Measurements from ENCODE around the gene TSPAN16. TPM values are rescaled to one million over a fixed set of nuclear protein-coding genes. Genes with fewer than 3 reads are reported as not detected.

TSPAN16 gene
- total RNA-seq, 1 donor from 2014 or later, result not detected

DNA sequence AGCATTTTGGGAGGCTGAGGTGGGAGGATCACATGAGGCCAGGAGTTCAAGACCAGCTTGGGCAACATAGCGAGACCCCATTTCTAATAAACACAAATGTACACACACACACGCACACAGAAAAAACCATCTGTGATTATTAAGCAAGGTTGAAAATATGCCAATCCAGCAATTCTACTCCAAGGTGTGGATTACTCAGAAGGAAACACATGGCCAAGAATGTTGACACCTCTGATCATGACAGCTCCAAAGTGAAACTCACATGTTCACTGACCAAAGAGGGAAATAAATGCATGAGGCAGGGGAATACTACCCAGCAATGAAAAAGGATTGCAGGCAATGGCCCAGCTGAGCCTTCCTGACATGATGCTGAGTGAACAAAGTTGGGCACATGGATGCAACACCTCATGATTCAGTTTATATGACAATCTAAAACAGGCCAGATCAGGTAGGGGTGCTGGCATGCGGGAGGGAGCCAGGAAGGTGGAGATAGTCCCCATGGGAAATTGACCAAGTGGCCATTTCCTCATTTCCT is 38.0 kb upstream of the TSPAN16 start:
- Mint-ChIP-seq H3K27ac (ENCODE audit: unreplicated experiment) (no peak overlapping the region), H3K4me3 (ENCODE audit: unreplicated experiment) (no peak overlapping the region), H3K36me3 (ENCODE audit: unreplicated experiment) (no peaks in the 10 kb centered on the region), H3K4me1 (ENCODE audit: unreplicated experiment) (peaks cover 6% of the 10 kb centered on the region), H3K27me3 (ENCODE audit: unreplicated experiment) (no peaks in the 10 kb centered on the region), H3K9me3 (ENCODE audit: unreplicated experiment) (no peaks in the 10 kb centered on the region)
- DNase-seq (ENCODE audit: extremely low spot score, unreplicated experiment), result no peak
- TF ChIP-seq, protein P1, sequence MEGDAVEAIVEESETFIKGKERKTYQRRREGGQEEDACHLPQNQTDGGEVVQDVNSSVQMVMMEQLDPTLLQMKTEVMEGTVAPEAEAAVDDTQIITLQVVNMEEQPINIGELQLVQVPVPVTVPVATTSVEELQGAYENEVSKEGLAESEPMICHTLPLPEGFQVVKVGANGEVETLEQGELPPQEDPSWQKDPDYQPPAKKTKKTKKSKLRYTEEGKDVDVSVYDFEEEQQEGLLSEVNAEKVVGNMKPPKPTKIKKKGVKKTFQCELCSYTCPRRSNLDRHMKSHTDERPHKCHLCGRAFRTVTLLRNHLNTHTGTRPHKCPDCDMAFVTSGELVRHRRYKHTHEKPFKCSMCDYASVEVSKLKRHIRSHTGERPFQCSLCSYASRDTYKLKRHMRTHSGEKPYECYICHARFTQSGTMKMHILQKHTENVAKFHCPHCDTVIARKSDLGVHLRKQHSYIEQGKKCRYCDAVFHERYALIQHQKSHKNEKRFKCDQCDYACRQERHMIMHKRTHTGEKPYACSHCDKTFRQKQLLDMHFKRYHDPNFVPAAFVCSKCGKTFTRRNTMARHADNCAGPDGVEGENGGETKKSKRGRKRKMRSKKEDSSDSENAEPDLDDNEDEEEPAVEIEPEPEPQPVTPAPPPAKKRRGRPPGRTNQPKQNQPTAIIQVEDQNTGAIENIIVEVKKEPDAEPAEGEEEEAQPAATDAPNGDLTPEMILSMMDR (IDR thresholded peaks at IDR 0.05), result no peak

DNA sequence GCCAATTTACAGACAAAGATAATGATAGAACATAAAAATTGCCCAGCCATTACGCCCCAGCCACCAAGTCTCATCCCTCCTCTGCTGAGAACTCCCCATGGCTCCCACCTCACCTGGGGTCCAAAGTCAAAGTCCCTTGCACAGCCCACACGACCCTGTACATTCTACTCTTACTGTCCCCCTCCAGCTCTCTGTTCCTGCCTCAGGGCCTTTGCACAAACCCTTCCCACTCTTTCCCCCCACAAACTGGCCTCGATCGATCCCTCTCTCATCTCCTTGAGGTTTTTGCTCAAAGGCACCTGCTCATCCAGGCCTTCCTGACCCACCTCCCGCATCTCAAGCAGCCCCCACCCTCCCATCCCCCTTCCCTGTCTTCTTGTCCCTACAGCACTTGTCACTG is 35.0 kb upstream of the TSPAN16 start:
- DNase-seq (ENCODE audit: extremely low spot score, unreplicated experiment), result no peak
- Mint-ChIP-seq H3K4me1 (ENCODE audit: unreplicated experiment) (peaks cover 17% of the 10 kb centered on the region), H3K4me3 (ENCODE audit: unreplicated experiment) (peak overlapping the region; percentile 70), H3K27me3 (ENCODE audit: unreplicated experiment) (no peaks in the 10 kb centered on the region), H3K27ac (ENCODE audit: unreplicated experiment) (peak overlapping the region; percentile 38), H3K36me3 (ENCODE audit: unreplicated experiment) (no peaks in the 10 kb centered on the region), H3K9me3 (ENCODE audit: unreplicated experiment) (no peaks in the 10 kb centered on the region)
- TF ChIP-seq, protein P1 (IDR thresholded peaks at IDR 0.05), result no peak

DNA sequence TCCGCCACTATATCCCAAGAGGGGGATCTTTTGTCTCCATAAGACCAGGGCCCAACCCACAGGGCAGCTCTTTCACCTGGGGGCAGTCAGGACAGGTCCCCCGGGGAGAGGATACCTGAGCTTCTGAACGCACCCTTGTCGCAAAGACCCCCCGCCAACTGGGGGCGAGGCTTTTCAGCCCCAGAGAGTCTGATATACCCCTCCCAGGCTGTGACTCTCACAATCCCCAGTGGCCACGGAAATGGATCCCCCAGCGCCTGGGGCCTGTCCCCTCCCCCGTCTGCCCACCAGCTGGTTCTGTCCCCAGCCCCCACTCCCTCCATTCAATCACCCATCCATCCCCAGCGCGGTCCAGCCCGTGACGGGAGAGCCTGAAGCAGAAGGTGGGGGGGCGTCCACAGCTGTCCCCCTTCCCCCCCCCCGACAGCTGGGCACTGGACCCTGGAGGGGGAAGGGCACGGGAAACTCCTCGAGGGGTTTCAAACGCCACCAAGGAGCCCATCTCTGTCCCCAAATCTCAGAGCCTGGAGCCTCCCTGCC is 34.5 kb upstream of the TSPAN16 start:
- Mint-ChIP-seq H3K36me3 (ENCODE audit: unreplicated experiment) (no peaks in the 10 kb centered on the region), H3K4me1 (ENCODE audit: unreplicated experiment) (peaks cover 19% of the 10 kb centered on the region), H3K9me3 (ENCODE audit: unreplicated experiment) (no peaks in the 10 kb centered on the region), H3K27me3 (ENCODE audit: unreplicated experiment) (no peaks in the 10 kb centered on the region), H3K4me3 (ENCODE audit: unreplicated experiment) (peak overlapping the region; percentile 70), H3K27ac (ENCODE audit: unreplicated experiment) (no peak overlapping the region)
- DNase-seq (ENCODE audit: extremely low spot score, unreplicated experiment), result no peak
- TF ChIP-seq, protein P1 (IDR thresholded peaks at IDR 0.05), result no peak

DNA sequence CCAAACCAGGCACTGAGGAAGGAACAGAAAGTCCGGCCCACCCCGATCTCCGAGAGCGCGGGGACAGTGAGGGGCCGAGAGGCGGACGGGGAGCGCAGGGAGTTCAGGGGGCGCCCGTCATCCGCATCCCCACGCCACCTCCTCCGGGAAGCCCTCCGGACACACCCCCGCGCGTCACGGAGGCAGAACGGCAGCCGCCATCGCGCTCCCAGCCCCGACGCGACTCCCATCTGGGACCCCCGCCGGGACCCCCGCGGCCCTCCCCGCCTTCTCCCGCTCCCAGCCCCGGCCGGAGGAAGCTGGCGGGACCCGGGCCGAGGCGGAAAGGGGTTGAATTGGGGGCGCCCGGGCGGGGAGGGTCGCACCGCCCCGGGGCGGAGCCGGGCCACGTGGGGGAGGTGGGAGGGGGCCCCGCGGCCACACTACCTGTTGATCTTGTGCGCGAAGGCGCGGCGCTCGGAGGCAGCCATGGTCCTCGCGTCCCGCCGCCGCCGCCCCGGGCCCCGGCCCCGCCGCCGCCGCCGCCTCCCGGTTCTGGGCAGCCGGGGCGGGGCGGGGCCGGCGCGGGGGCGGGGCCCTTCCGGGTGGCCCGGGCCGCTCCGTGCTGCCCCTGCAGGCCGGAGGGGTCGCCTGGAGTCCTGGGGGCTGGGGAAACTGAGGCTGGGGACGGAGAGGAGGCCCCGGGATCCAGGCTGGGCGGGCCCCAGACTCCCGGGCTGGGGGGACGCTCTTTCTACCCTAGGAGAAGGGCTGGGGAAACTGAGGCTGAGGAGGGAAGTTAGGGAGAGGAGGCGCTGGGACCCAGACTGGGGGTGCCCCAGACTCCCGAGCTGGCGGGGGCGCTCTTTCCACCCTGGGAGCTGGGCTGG is 33.8 kb upstream of the TSPAN16 start, which contains the start of gene DOCK6:
TSS of gene DOCK6 (minus strand) at position 554 of the 869 bp plus-strand sequence. CDS start at position 470, 84 bp downstream.
- peak within 1 kb of the TSS; percentile 77 for H3K4me3 Mint-ChIP-seq (ENCODE audit: unreplicated experiment)
- H3K27ac Mint-ChIP-seq (ENCODE audit: unreplicated experiment), result peak within 1 kb of the TSS; percentile 84
- H3K4me1 Mint-ChIP-seq (ENCODE audit: unreplicated experiment), result peaks cover 21% of the 10 kb centered on the region

More for the DNA sequence above, 33.8 kb upstream of the TSPAN16 start, which contains the start of gene DOCK6:
- no peaks in the 10 kb centered on the region for H3K36me3 Mint-ChIP-seq (ENCODE audit: unreplicated experiment)
- TF ChIP-seq, protein P1 (IDR thresholded peaks at IDR 0.05), result peak; percentile 56
- H3K27me3 Mint-ChIP-seq (ENCODE audit: unreplicated experiment), result no peaks in the 10 kb centered on the region
- no peak for DNase-seq (ENCODE audit: extremely low spot score, unreplicated experiment)
- no peaks in the 10 kb centered on the region for H3K9me3 Mint-ChIP-seq (ENCODE audit: unreplicated experiment)

Measured in osteocyte (in vitro differentiated cells).